A673 (cell line): ENCODE measurements around the gene TRIAP1. TPM values are rescaled to one million over a fixed set of nuclear protein-coding genes. Genes with fewer than 3 reads are reported as not detected.

Source experiments
- BruUV-seq: library from RNA; stranded (reverse); fragments of 400-500 nt; replicated peaks from 2 replicates; lab custom pipeline; 2021; lab: Mats Ljungman, UMichigan
- CTCF ChIA-PET: fragments of 300-600 bp; sonication (Branson Sonifier 250); formaldehyde crosslinking; loops from one replicate; lab custom pipeline; 2022; ENCODE audit warnings: antibody characterized with exemption; lab: Charles Lee
- POLR2A ChIA-PET: fragments of 300-600 bp; sonication (Branson Sonifier 250); formaldehyde crosslinking; loops from one replicate; lab custom pipeline; 2022; ENCODE audit warnings: antibody characterized with exemption; ENCODE audit not compliant: low non-redundant PET; lab: Charles Lee
- DNase-seq: peaks from one replicate; pipeline ENCODE4 v3.0.0-alpha.2; 2015; ENCODE audit warnings: low spot score
- H3K27ac ChIP-seq: fragments of 200-600 bp; sonication (generic); 2 replicates; pipeline ENCODE4 v1.5.1; 2016; ENCODE audit warnings: mixed run types, low read depth, mild to moderate bottlenecking, mixed read lengths, antibody characterized with exemption, low read length; ENCODE audit not compliant: poor library complexity, severe bottlenecking
- H3K27me3 ChIP-seq: fragments of 200-600 bp; sonication (generic); replicated peaks from 2 replicates; pipeline ENCODE4 v1.6.1; 2017; ENCODE audit warnings: mixed run types, low read depth, mild to moderate bottlenecking, mixed read lengths, antibody characterized with exemption, low read length; ENCODE audit not compliant: insufficient read depth, poor library complexity
- H3K36me3 ChIP-seq: fragments of 200-600 bp; sonication (generic); 2 replicates; pipeline ENCODE4 v1.6.1; 2016; ENCODE audit warnings: mixed run types, mild to moderate bottlenecking, mixed read lengths, antibody characterized with exemption, low read length; ENCODE audit not compliant: insufficient read depth, poor library complexity, severe bottlenecking
- H3K4me1 ChIP-seq: fragments of 200-600 bp; sonication (generic); 2 replicates; pipeline ENCODE4 v1.6.1; 2017; ENCODE audit warnings: mixed run types, mild to moderate bottlenecking, mixed read lengths, antibody characterized with exemption, low read length; ENCODE audit not compliant: insufficient read depth, poor library complexity, severe bottlenecking
- H3K4me3 ChIP-seq: fragments of 200-600 bp; sonication (generic); 2 replicates; pipeline ENCODE4 v1.5.1; 2016; ENCODE audit warnings: low read depth, mixed run types, mild to moderate bottlenecking, mixed read lengths, low read length; ENCODE audit not compliant: poor library complexity, severe bottlenecking
- H3K9me3 ChIP-seq: fragments of 200-600 bp; sonication (generic); 2 replicates; pipeline ENCODE4 v1.6.1; 2016; ENCODE audit warnings: mixed run types, low read depth, mild to moderate bottlenecking, mixed read lengths, antibody characterized with exemption, low read length; ENCODE audit not compliant: poor library complexity, severe bottlenecking
- CTCF ChIP-seq: fragments of 300-800, 200-600 bp; sonication (generic); conservative IDR thresholded peaks from 2 replicates; pipeline ENCODE4 v1.5.1; 2017; ENCODE audit warnings: low read depth, mild to moderate bottlenecking, antibody characterized with exemption, low read length, moderate library complexity, mixed read lengths
- EZH2 ChIP-seq: fragments of 200-600 bp; sonication (generic); IDR thresholded peaks from 2 replicates; pipeline ENCODE4 v1.6.1; 2017; ENCODE audit warnings: borderline replicate concordance, low read depth, mild to moderate bottlenecking, mixed read lengths, antibody characterized with exemption, low read length; ENCODE audit not compliant: poor library complexity, severe bottlenecking
- intact Hi-C: fragments of 100-400 bp; cut with micrococcal nuclease; formaldehyde crosslinking; loops from one replicate; pipeline ENCODE4 v1.10.0; 2022; ENCODE audit not compliant: unreplicated experiment
- total RNA-seq: library from RNA; stranded (reverse); gene quantifications from 2 replicates; pipeline ENCODE4 v1.2.3, GENCODE V29; 2021

The TRIAP1 gene
- total RNA-seq, 1 experiment from 2014 or later, result 36.4 TPM

- Histone ChIP-seq H3K27ac (no peak overlapping the region), H3K4me3 (no peak overlapping the region), H3K36me3 (no peaks in the 10 kb centered on the region), H3K4me1 (no peaks in the 10 kb centered on the region), H3K27me3 (no peaks in the 10 kb centered on the region), H3K9me3 (no peaks in the 10 kb centered on the region)
- BruUV-seq, result no TSS peak
- intact Hi-C loops, result no loop called here
- TF ChIP-seq EZH2 (no peak), CTCF (no peak)
- CTCF ChIA-PET, result no interaction called here
- DNase-seq, result no peak
- POLR2A ChIA-PET, result no interaction called here
These were observed 48.2 kb downstream of the TRIAP1 start for GRCh38 chr12:120397824-120398540.

GRCh38 chr12:120394483-120395367, 51.5 kb downstream of the TRIAP1 start:
- Histone ChIP-seq H3K36me3 (no peaks in the 10 kb centered on the region), H3K9me3 (no peaks in the 10 kb centered on the region), H3K27ac (no peak overlapping the region), H3K4me3 (no peak overlapping the region), H3K4me1 (no peaks in the 10 kb centered on the region), H3K27me3 (no peaks in the 10 kb centered on the region)
- ChIA-PET POLR2A (interaction anchor here (0.6 kb wide), 1 partner anchor 11 kb away, joined by 5 read pairs; no protein-coding TSS in a partner anchor), CTCF (no interaction called here)
- TF ChIP-seq EZH2, result no peak
- TF ChIP-seq CTCF, result no peak
- no TSS peak for BruUV-seq
- DNase-seq, result no peak
- intact Hi-C loops, result no loop called here

Other genes starting within 250 kb of the TRIAP1 start
- gene RPLP0, start 245.3 kb downstream of the TRIAP1 start, total RNA-seq, result 1,951 and 2,047 TPM in 2 replicates
- 110 and 127 TPM in 2 replicates for gene PXN, start 180.7 kb downstream of the TRIAP1 start, total RNA-seq
- gene RNU4-2, start 154.5 kb downstream of the TRIAP1 start, total RNA-seq, result 2,640 and 2,668 TPM in 2 replicates
- gene RNU4-1, start 153.1 kb downstream of the TRIAP1 start, total RNA-seq, result 1,130 and 1,293 TPM in 2 replicates
- gene SIRT4, start 144.1 kb downstream of the TRIAP1 start, total RNA-seq, result 3.7 and 4.8 TPM in 2 replicates
- not detected in 2 replicates for gene PLA2G1B, start 118.6 kb downstream of the TRIAP1 start, total RNA-seq
- 3.6 and 8.8 TPM in 2 replicates for gene MSI1, start 77.2 kb downstream of the TRIAP1 start, total RNA-seq
- 435 and 460 TPM in 2 replicates for gene COX6A1, start 8.3 kb downstream of the TRIAP1 start, total RNA-seq
- gene GATC, start 60 bp upstream of the TRIAP1 start, total RNA-seq, result 40.2 and 42.4 TPM in 2 replicates
- gene SRSF9, start 23.4 kb upstream of the TRIAP1 start, total RNA-seq, result 308 and 328 TPM in 2 replicates
- gene DYNLL1, start 49.7 kb upstream of the TRIAP1 start, total RNA-seq, result 546 and 617 TPM in 2 replicates
- 36.5 and 40.4 TPM in 2 replicates for gene COQ5, start 82.8 kb upstream of the TRIAP1 start, total RNA-seq
- 225 and 240 TPM in 2 replicates for gene RNF10, start 88.0 kb upstream of the TRIAP1 start, total RNA-seq
- 41.0 and 42.4 TPM in 2 replicates for gene POP5, start 135.0 kb upstream of the TRIAP1 start, total RNA-seq
- 1.2 and 1.6 TPM in 2 replicates for gene CABP1, start 194.2 kb upstream of the TRIAP1 start, total RNA-seq
- 145 and 176 TPM in 2 replicates for gene MLEC, start 240.8 kb upstream of the TRIAP1 start, total RNA-seq